Cerebellar nuclear complex (tissue), 1 donor: ENCODE results near the gene KIRREL1.

Source experiments
- DNase-seq, 2 experiments: peaks; one replicate each; lab custom pipeline; 2025; lab: John Stamatoyannopoulos, UW

Gene KIRREL1

GRCh38 chr1:158076441-158076840 is 83.0 kb downstream of the KIRREL1 start:
- DNase-seq: no peak

- DNase-seq: no peak
These were observed 84.2 kb downstream of the KIRREL1 start for GRCh38 chr1:158077411-158078256.

- DNase-seq: no peak
These were observed 85.2 kb downstream of the KIRREL1 start for GRCh38 chr1:158078569-158079080.

- DNase-seq: no peak
These were observed 86.6 kb downstream of the KIRREL1 start for GRCh38 chr1:158080066-158080465.

GRCh38 chr1:158084336-158084735 is 90.9 kb downstream of the KIRREL1 start:
- DNase-seq: no peak

- no peak for DNase-seq
These were observed 91.3 kb downstream of the KIRREL1 start for GRCh38 chr1:158084747-158085146.

GRCh38 chr1:158087320-158087927 is 94.0 kb downstream of the KIRREL1 start:
- DNase-seq: no peak

- no peak for DNase-seq
These were observed 96.0 kb downstream of the KIRREL1 start for GRCh38 chr1:158089476-158089875.

GRCh38 chr1:158089925-158090637 is 96.6 kb downstream of the KIRREL1 start:
- DNase-seq: no peak

GRCh38 chr1:158093376-158093775 is 99.9 kb downstream of the KIRREL1 start:
- DNase-seq: no peak

GRCh38 chr1:158094571-158094970 is 101.1 kb downstream of the KIRREL1 start:
- DNase-seq: no peak

- no peak for DNase-seq
These were observed 102.4 kb downstream of the KIRREL1 start for GRCh38 chr1:158095737-158096335.

GRCh38 chr1:158098256-158098655 is 104.8 kb downstream of the KIRREL1 start:
- DNase-seq: no peak

GRCh38 chr1:158099185-158099584 is 105.7 kb downstream of the KIRREL1 start:
- DNase-seq: no peak

- no peak for DNase-seq
These were observed 107.1 kb downstream of the KIRREL1 start for GRCh38 chr1:158100498-158100897.

GRCh38 chr1:158101455-158101854 is 108.0 kb downstream of the KIRREL1 start:
- no peak for DNase-seq

- DNase-seq: no peak
These were observed 108.5 kb downstream of the KIRREL1 start for GRCh38 chr1:158101927-158102326.

GRCh38 chr1:158102881-158103674 is 109.6 kb downstream of the KIRREL1 start:
- DNase-seq: no peak

GRCh38 chr1:158103861-158104522 is 110.5 kb downstream of the KIRREL1 start:
- no peak for DNase-seq

- DNase-seq: no peak
These were observed 111.4 kb downstream of the KIRREL1 start for GRCh38 chr1:158104891-158105290.
